Loucy (cell line): ENCODE measurements around the gene AFF1.

Source experiments
- EZH2phosphoT487 ChIP-seq: fragments of 200-600 bp; IDR thresholded peaks from 2 replicates; pipeline ENCODE4 v1.6.1; 2018; ENCODE audit warnings: antibody characterized with exemption, mild to moderate bottlenecking, moderate library complexity, borderline replicate concordance
- TF ChIP-seq, protein P1 (sequence below): fragments of 200-600 bp; sonication (generic); conservative IDR thresholded peaks from 2 replicates; pipeline ENCODE4 v1.5.1; 2014; ENCODE audit warnings: mild to moderate bottlenecking, antibody characterized with exemption, low read length

DNA sequence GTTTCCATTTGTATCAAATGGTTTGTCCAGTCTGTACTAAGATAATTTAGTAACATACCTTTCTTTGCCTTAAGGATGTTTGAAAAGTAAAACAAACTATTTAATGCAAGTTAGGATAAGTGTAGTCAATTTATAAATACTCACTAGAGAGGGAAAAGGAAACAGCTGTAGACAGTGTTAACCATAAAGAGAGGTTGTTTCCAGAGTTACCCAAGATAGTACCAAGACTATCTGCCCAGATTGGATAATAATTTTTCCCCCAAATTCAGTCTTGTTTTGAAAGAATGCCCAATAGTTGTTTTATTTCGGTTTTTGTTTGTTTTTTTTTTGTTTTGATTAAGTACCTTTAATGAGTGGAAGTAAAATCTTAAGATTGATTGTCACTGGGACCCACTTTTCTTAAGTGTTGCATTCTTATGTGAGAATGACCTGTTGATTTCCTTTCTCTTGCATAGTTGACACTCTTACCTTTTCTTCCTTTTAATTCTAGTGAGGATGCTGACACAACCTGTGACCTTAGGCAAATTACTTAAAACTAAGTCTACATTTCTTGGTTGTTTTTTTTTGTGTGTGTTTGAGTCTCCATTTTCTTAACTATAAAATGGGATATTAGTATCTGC is 12.8 kb downstream of the AFF1 start:
- TF ChIP-seq, protein P1, sequence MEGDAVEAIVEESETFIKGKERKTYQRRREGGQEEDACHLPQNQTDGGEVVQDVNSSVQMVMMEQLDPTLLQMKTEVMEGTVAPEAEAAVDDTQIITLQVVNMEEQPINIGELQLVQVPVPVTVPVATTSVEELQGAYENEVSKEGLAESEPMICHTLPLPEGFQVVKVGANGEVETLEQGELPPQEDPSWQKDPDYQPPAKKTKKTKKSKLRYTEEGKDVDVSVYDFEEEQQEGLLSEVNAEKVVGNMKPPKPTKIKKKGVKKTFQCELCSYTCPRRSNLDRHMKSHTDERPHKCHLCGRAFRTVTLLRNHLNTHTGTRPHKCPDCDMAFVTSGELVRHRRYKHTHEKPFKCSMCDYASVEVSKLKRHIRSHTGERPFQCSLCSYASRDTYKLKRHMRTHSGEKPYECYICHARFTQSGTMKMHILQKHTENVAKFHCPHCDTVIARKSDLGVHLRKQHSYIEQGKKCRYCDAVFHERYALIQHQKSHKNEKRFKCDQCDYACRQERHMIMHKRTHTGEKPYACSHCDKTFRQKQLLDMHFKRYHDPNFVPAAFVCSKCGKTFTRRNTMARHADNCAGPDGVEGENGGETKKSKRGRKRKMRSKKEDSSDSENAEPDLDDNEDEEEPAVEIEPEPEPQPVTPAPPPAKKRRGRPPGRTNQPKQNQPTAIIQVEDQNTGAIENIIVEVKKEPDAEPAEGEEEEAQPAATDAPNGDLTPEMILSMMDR, result no peak
- no peak for TF ChIP-seq EZH2phosphoT487
